ENCODE results near the gene MTHFD2L.

- TF ChIP-seq CTCF (IDR thresholded peaks at IDR 0.05; ENCODE audit: poor library complexity, severe bottlenecking) (no peak), REST (IDR thresholded peaks at IDR 0.05; ENCODE audit: borderline replicate concordance) (no peak)
Measured at GRCh38 chr4:74152836-74153235, 5.1 kb upstream of the MTHFD2L start.

Data from neural cell (in vitro differentiated cells).